Measurements from ENCODE around the gene RNF168.
"Not testable (repeated sequence)": the region's sequence is repeated elsewhere in the genome, so short reads cannot be mapped to it uniquely, and the experiment has no call there.

The RNF168 gene

GRCh38 chr3:196454935-196455334, 48.6 kb downstream of the RNF168 start:
- no peaks in the 10 kb centered on the region for H3K36me3 ChIP-seq
- H3K9me3 ChIP-seq = no peaks in the 10 kb centered on the region
- peaks cover 4 to 5% of the 10 kb centered on the region in 2 experiments for H3K4me1 ChIP-seq (ENCODE audit: control insufficient read depth in 1 of 2, insufficient read depth in 1 of 2, low read depth in 1 of 2, low read length in 1 of 2)
- TF ChIP-seq CTCF (IDR thresholded peaks at IDR 0.05) = no peak
- H3K4me3 ChIP-seq (ENCODE audit: low read depth in 1 of 2, low read length in 1 of 2) = no peak overlapping the region
- no peaks in the 10 kb centered on the region for H3K27me3 ChIP-seq
- H3K27ac ChIP-seq = no peak overlapping the region

- not testable (repeated sequence) for H3K36me3 ChIP-seq; H3K9me3 ChIP-seq; H3K4me3 ChIP-seq (ENCODE audit: low read depth in 1 of 2, low read length in 1 of 2); H3K4me1 ChIP-seq (ENCODE audit: control insufficient read depth in 1 of 2, insufficient read depth in 1 of 2, low read depth in 1 of 2, low read length in 1 of 2); H3K27me3 ChIP-seq; H3K27ac ChIP-seq
These were observed 58.2 kb downstream of the RNF168 start for GRCh38 chr3:196445391-196445790.

DNA sequence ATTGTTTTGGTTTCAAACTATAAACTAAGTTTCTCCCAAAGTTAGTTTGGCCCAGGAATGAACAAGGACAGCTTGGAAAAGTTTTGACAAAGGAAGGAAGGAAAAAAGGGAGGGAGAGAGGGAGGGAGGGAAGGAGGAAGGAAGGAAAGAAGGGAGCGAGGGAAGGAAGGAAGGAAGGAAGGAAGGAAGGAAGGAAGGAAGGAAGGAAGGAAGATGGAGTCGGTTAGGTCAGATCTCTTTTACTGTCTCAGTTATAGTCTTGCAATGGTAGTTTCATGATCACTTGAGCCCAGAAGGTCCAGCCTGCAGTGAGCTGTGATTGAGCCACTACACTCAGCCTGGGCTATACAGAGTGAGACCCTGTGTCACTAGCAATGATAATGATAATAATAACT, 59.1 kb downstream of the RNF168 start:
- Histone ChIP-seq H3K27ac (no peak overlapping the region), H3K4me3 (ENCODE audit: low read depth in 1 of 2, low read length in 1 of 2) (no peak overlapping the region), H3K27me3 (no peaks in the 10 kb centered on the region), H3K36me3 (no peaks in the 10 kb centered on the region), H3K4me1 (ENCODE audit: control insufficient read depth in 1 of 2, insufficient read depth in 1 of 2, low read depth in 1 of 2, low read length in 1 of 2) (no peaks in the 10 kb centered on the region), H3K9me3 (no peaks in the 10 kb centered on the region)
- no peak for TF ChIP-seq CTCF (IDR thresholded peaks at IDR 0.05)

- no peak overlapping the region for H3K27ac ChIP-seq
These were observed 62.9 kb downstream of the RNF168 start for GRCh38 chr3:196440696-196441095.

GRCh38 chr3:196440041-196440537, 63.5 kb downstream of the RNF168 start:
- Histone ChIP-seq H3K9me3 (no peaks in the 10 kb centered on the region), H3K27ac (no peak overlapping the region), H3K4me3 (ENCODE audit: low read depth in 1 of 2, low read length in 1 of 2) (no peak overlapping the region), H3K27me3 (no peaks in the 10 kb centered on the region), H3K4me1 (ENCODE audit: control insufficient read depth in 1 of 2, insufficient read depth in 1 of 2, low read depth in 1 of 2, low read length in 1 of 2) (no peaks in the 10 kb centered on the region), H3K36me3 (no peaks in the 10 kb centered on the region)
- TF ChIP-seq CTCF (IDR thresholded peaks at IDR 0.05) = no peak

More at GRCh38 chr3:196440696-196441095, 62.9 kb downstream of the RNF168 start:
- Histone ChIP-seq H3K9me3 (no peaks in the 10 kb centered on the region), H3K4me1 (ENCODE audit: control insufficient read depth in 1 of 2, insufficient read depth in 1 of 2, low read depth in 1 of 2, low read length in 1 of 2) (no peaks in the 10 kb centered on the region), H3K36me3 (no peaks in the 10 kb centered on the region), H3K27me3 (no peaks in the 10 kb centered on the region), H3K4me3 (ENCODE audit: low read depth in 1 of 2, low read length in 1 of 2) (no peak overlapping the region)
- TF ChIP-seq CTCF (IDR thresholded peaks at IDR 0.05) = no peak

DNA sequence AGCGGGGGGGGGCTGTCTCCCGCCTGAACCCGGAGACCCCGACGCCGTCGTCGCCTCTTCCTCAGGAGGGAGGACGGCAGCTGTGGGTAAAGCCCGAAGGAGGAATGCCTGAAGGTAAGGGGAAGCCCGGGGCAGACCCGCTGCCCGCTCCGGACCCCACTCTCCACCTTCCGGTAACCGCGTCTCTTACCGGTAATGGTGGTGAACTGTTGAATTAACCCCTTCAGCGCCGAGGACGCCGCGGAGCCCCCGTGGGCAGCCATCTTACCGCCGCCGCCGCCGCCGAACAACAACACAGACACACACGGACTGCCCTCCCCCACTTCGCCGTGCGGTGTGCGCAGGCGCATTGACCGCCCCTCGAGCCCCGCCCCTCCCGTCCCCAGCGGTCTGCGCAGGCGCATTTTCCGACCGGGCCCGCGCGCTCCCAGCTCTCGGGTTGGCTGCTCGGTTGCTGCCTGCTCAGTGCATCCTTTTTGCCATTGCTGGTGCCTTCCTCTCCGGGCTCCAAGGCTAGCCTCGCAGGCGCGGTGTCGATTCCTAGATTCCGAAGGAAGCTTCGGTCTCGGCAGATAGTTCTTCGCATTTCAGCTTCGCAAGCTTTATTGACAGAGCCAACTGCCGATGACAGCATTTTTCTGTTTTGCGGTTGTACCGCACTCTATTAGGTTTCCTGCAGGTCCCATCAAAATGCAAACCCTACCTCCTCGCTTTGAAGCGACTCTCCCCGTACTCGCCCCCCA, 71.3 kb downstream of the RNF168 start, which contains the start of gene UBXN7:
TSS of gene UBXN7 (minus strand) at position 291 of the 743 bp plus-strand sequence. CDS start at position 263, 28 bp downstream.
- no peaks in the 10 kb centered on the region for H3K27me3 ChIP-seq
- peaks cover 8% of the 10 kb centered on the region for H3K36me3 ChIP-seq
- H3K4me3 ChIP-seq (ENCODE audit: low read depth in 1 of 2, low read length in 1 of 2) = peak within 1 kb of the TSS; percentile 93 to 96
- peaks cover 23 to 25% of the 10 kb centered on the region in 2 experiments for H3K4me1 ChIP-seq (ENCODE audit: control insufficient read depth in 1 of 2, insufficient read depth in 1 of 2, low read depth in 1 of 2, low read length in 1 of 2)
- TF ChIP-seq CTCF (IDR thresholded peaks at IDR 0.05) = peak; percentile 31
- peak within 1 kb of the TSS; percentile 94 for H3K27ac ChIP-seq
- H3K9me3 ChIP-seq = no peaks in the 10 kb centered on the region
